GM23338 (cell line): ENCODE measurements around the gene UBTF. TPM values are rescaled to one million over a fixed set of nuclear protein-coding genes. Genes with fewer than 3 reads are reported as not detected.

Experiments used
- ATAC-seq: fragments of 200-7000 bp; cut with Tn5 transposase; 3 replicates; pipeline ENCODE4 v1.9.1; 2020
- DNase-seq: peaks from one replicate; pipeline ENCODE4 v3.0.0-alpha.2; 2015; ENCODE audit warnings: low spot score
- H2AFZ ChIP-seq: fragments of 200-600 bp; sonication (generic); 2 replicates; pipeline ENCODE4 v1.8.0; 2016; ENCODE audit warnings: antibody characterized with exemption, mild to moderate bottlenecking, moderate library complexity
- H3F3A ChIP-seq: fragments of 200-600 bp; sonication (generic); replicated peaks from 2 replicates; pipeline ENCODE4 v1.8.0; 2017; ENCODE audit warnings: antibody characterized with exemption, mixed run types, low read depth
- H3K27ac ChIP-seq: fragments of 200-600 bp; sonication (generic); 2 replicates; pipeline ENCODE4 v1.6.1; 2016; ENCODE audit warnings: low read depth
- H3K27me3 ChIP-seq: fragments of 200-600 bp; sonication (generic); 2 replicates; pipeline ENCODE4 v1.8.0; 2016; ENCODE audit warnings: mild to moderate bottlenecking, mixed run types, moderate library complexity; ENCODE audit not compliant: insufficient read depth
- H3K36me3 ChIP-seq: fragments of 200-600 bp; sonication (generic); 2 replicates; pipeline ENCODE4 v1.8.0; 2016; ENCODE audit warnings: mild to moderate bottlenecking; ENCODE audit not compliant: insufficient read depth
- H3K4me1 ChIP-seq: fragments of 200-600 bp; sonication (generic); 2 replicates; pipeline ENCODE4 v1.8.0; 2016; ENCODE audit warnings: mild to moderate bottlenecking, moderate library complexity; ENCODE audit not compliant: insufficient read depth
- H3K4me2 ChIP-seq: fragments of 200-600 bp; sonication (generic); 2 replicates; pipeline ENCODE4 v1.7.1; 2017; ENCODE audit warnings: mixed run types
- H3K4me3 ChIP-seq: fragments of 200-600 bp; sonication (generic); 2 replicates; pipeline ENCODE4 v1.6.1; 2016; ENCODE audit warnings: mixed run types
- H3K79me2 ChIP-seq: fragments of 200-600 bp; sonication (generic); replicated peaks from 2 replicates; pipeline ENCODE4 v1.8.0; 2017; ENCODE audit warnings: mild to moderate bottlenecking; ENCODE audit not compliant: insufficient read depth
- H3K9me2 ChIP-seq: fragments of 200-600 bp; sonication (generic); 2 replicates; pipeline ENCODE4 v1.8.0; 2017; ENCODE audit not compliant: insufficient read depth
- H4K20me1 ChIP-seq: fragments of 200-600 bp; sonication (generic); replicated peaks from 2 replicates; pipeline ENCODE4 v1.8.0; 2017; ENCODE audit warnings: mild to moderate bottlenecking; ENCODE audit not compliant: insufficient read depth
- H3K27ac Mint-ChIP-seq: 2 replicates; pipeline ENCODE4 v1.8.0; 2020; ENCODE audit warnings: inconsistent platforms, mild to moderate bottlenecking, moderate library complexity, mixed read lengths
- H3K27me3 Mint-ChIP-seq: 3 replicates; pipeline ENCODE4 v1.8.0; 2022; ENCODE audit warnings: low read depth, mild to moderate bottlenecking, moderate library complexity, mixed read lengths, inconsistent platforms; ENCODE audit not compliant: insufficient read depth, poor library complexity
- H3K36me3 Mint-ChIP-seq: 3 replicates; pipeline ENCODE4 v1.8.0; 2021; ENCODE audit warnings: low read depth, mild to moderate bottlenecking, inconsistent platforms, moderate library complexity, mixed read lengths
- H3K4me1 Mint-ChIP-seq: 3 replicates; pipeline ENCODE4 v1.8.0; 2020; ENCODE audit warnings: mild to moderate bottlenecking, inconsistent platforms, mixed read lengths
- H3K4me3 Mint-ChIP-seq: 3 replicates; pipeline ENCODE4 v1.8.0; 2021; ENCODE audit warnings: moderate library complexity, mild to moderate bottlenecking, inconsistent platforms, mixed read lengths
- H3K9me3 Mint-ChIP-seq: 3 replicates; pipeline ENCODE4 v1.8.0; 2020; ENCODE audit warnings: moderate library complexity, mild to moderate bottlenecking, inconsistent platforms, mixed read lengths
- EZH2 ChIP-seq: fragments of 200-600 bp; sonication (generic); IDR thresholded peaks from one replicate; pipeline ENCODE4 v1.8.0; 2017; ENCODE audit warnings: antibody characterized with exemption, mild to moderate bottlenecking, low read depth; ENCODE audit not compliant: unreplicated experiment
- EZH2phosphoT487 ChIP-seq: fragments of 200-600 bp; sonication (generic); IDR thresholded peaks from one replicate; pipeline ENCODE4 v1.8.1; 2018; ENCODE audit warnings: antibody characterized with exemption; ENCODE audit not compliant: unreplicated experiment
- JUNB ChIP-seq: IDR thresholded peaks from one replicate; pipeline ENCODE4 v1.6.1; 2016; ENCODE audit warnings: antibody characterized with exemption; ENCODE audit not compliant: unreplicated experiment
- POLR2AphosphoS5 ChIP-seq: IDR thresholded peaks from 2 replicates; pipeline ENCODE4 v1.6.1; 2016; ENCODE audit warnings: antibody characterized with exemption, low read depth
- ZNF114 ChIP-seq: fragments of 250-450 bp; sonication (Bioruptor Pico); IDR thresholded peaks from 2 replicates; pipeline ENCODE4 v1.5.0; 2020; ENCODE audit warnings: mild to moderate bottlenecking, moderate library complexity
- ZNF331 ChIP-seq: fragments of 250-450 bp; sonication (Bioruptor Pico); IDR thresholded peaks from 2 replicates; pipeline ENCODE4 v1.5.0; 2020; ENCODE audit warnings: low read depth, mild to moderate bottlenecking, moderate library complexity
- polyA plus RNA-seq: library from polyadenylated mRNA; unstranded; fragments of >200 nt; fragmentation: Nextera tagmentation; extraction: Ambion mirVana; gene quantifications from 2 replicates; pipeline ENCODE4 v1.2.1, GENCODE V29; 2016
- total RNA-seq: library from RNA; depleted of rRNA; stranded (reverse); fragments of >200 nt; shearing (Covaris generic); gene quantifications from 2 replicates; pipeline ENCODE4 v1.2.3, GENCODE V29; 2014
- TF ChIP-seq, protein P1 (sequence below): fragments of 250-450 bp; sonication (Bioruptor Pico); IDR thresholded peaks from 2 replicates; pipeline ENCODE4 v1.5.0; 2020; ENCODE audit warnings: mild to moderate bottlenecking, moderate library complexity
- TF ChIP-seq, protein P2 (sequence below): IDR thresholded peaks from 2 replicates; pipeline ENCODE4 v1.6.1; 2016; ENCODE audit warnings: antibody characterized with exemption
- TF ChIP-seq, protein P3 (sequence below), 2 experiments: fragments of 200-600 bp in 1 of 2; sonication (generic) in 1 of 2; conservative IDR thresholded peaks; 2 replicates each; pipeline versions ENCODE4 v1.5.1 to v1.6.1; 2016 to 2017; ENCODE audit warnings: antibody characterized with exemption in 2 of 2, low read depth in 2 of 2, mild to moderate bottlenecking in 2 of 2, moderate library complexity in 1 of 2

UBTF gene
- total and polyA plus RNA-seq, 2 experiments from 2014 or later, result 29.9 to 62.2 TPM

DNA sequence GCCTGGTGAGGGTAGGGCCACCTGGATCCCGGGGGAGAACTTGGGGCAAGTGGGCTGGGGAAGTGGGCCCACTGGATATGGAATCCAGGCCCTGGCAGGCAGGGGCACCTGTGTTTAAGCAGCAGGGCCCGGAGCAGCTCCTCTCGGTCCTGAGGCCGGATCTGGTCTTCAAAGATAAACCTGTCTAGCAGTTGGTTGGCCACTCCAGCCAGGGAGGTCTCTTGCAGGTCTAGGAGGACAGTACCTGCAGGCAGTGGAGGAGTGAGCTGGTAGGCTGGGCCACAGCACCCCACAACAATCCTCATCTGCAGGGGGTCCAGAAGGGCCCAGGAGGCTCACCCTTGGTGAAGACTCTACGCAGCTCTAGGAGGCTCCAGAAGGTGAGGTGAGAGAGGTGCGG lies 40.8 kb upstream of the UBTF start (continued):
- TF ChIP-seq, protein P1, sequence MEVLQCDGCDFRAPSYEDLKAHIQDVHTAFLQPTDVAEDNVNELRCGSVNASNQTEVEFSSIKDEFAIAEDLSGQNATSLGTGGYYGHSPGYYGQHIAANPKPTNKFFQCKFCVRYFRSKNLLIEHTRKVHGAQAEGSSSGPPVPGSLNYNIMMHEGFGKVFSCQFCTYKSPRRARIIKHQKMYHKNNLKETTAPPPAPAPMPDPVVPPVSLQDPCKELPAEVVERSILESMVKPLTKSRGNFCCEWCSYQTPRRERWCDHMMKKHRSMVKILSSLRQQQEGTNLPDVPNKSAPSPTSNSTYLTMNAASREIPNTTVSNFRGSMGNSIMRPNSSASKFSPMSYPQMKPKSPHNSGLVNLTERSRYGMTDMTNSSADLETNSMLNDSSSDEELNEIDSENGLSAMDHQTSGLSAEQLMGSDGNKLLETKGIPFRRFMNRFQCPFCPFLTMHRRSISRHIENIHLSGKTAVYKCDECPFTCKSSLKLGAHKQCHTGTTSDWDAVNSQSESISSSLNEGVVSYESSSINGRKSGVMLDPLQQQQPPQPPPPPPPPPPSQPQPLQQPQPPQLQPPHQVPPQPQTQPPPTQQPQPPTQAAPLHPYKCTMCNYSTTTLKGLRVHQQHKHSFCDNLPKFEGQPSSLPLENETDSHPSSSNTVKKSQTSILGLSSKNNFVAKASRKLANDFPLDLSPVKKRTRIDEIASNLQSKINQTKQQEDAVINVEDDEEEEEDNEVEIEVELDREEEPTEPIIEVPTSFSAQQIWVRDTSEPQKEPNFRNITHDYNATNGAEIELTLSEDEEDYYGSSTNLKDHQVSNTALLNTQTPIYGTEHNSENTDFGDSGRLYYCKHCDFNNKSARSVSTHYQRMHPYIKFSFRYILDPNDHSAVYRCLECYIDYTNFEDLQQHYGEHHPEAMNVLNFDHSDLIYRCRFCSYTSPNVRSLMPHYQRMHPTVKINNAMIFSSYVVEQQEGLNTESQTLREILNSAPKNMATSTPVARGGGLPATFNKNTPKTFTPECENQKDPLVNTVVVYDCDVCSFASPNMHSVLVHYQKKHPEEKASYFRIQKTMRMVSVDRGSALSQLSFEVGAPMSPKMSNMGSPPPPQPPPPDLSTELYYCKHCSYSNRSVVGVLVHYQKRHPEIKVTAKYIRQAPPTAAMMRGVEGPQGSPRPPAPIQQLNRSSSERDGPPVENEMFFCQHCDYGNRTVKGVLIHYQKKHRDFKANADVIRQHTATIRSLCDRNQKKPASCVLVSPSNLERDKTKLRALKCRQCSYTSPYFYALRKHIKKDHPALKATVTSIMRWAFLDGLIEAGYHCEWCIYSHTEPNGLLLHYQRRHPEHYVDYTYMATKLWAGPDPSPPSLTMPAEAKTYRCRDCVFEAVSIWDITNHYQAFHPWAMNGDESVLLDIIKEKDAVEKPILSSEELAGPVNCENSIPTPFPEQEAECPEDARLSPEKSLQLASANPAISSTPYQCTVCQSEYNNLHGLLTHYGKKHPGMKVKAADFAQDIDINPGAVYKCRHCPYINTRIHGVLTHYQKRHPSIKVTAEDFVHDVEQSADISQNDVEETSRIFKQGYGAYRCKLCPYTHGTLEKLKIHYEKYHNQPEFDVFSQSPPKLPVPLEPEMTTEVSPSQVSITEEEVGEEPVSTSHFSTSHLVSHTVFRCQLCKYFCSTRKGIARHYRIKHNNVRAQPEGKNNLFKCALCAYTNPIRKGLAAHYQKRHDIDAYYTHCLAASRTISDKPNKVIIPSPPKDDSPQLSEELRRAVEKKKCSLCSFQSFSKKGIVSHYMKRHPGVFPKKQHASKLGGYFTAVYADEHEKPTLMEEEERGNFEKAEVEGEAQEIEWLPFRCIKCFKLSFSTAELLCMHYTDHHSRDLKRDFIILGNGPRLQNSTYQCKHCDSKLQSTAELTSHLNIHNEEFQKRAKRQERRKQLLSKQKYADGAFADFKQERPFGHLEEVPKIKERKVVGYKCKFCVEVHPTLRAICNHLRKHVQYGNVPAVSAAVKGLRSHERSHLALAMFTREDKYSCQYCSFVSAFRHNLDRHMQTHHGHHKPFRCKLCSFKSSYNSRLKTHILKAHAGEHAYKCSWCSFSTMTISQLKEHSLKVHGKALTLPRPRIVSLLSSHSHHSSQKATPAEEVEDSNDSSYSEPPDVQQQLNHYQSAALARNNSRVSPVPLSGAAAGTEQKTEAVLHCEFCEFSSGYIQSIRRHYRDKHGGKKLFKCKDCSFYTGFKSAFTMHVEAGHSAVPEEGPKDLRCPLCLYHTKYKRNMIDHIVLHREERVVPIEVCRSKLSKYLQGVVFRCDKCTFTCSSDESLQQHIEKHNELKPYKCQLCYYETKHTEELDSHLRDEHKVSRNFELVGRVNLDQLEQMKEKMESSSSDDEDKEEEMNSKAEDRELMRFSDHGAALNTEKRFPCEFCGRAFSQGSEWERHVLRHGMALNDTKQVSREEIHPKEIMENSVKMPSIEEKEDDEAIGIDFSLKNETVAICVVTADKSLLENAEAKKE (CRISPR knock-in tag), result no peak
- TF ChIP-seq, protein P2, sequence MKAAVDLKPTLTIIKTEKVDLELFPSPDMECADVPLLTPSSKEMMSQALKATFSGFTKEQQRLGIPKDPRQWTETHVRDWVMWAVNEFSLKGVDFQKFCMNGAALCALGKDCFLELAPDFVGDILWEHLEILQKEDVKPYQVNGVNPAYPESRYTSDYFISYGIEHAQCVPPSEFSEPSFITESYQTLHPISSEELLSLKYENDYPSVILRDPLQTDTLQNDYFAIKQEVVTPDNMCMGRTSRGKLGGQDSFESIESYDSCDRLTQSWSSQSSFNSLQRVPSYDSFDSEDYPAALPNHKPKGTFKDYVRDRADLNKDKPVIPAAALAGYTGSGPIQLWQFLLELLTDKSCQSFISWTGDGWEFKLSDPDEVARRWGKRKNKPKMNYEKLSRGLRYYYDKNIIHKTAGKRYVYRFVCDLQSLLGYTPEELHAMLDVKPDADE, result no peak
- no peak for TF ChIP-seq ZNF331 (CRISPR knock-in tag)
- no peak for TF ChIP-seq EZH2phosphoT487
- TF ChIP-seq ZNF114, result no peak
- no peak for TF ChIP-seq POLR2AphosphoS5

DNA sequence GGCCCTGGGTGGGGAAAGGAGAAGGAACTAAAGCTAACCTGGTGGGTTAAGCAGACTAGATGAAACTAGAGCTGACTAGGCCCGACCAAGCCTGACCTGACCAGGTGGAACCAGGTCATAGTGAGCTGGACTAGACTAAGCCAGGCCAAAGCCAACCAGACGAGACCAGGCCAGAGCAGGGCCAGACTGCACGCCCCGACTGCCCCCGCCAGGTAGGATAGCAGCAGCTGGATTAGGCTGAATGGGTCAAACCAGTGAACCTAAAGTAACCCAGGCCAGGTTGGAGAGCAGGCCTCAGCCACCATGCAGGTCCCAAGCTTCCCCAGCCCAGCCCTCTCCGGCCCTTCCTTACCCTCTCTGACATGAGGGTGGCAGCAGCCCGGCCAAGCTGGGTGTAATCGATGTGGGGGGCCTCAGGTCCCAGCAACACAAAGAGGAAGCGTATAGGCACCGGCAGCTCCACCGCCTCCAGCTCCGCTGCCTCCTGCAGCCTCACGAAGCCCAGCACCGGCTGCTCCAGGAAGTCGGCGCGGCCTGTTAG lies 39.4 kb upstream of the UBTF start:
- Histone ChIP-seq H3K79me2 (no peaks in the 10 kb centered on the region), H3F3A (no peaks in the 10 kb centered on the region), H4K20me1 (no peaks in the 10 kb centered on the region), H3K4me3 (no peak overlapping the region), H3K4me1 (no peaks in the 10 kb centered on the region), H3K36me3 (no peaks in the 10 kb centered on the region), H3K4me2 (no peak overlapping the region), H3K9me2 (no peaks in the 10 kb centered on the region), H3K27ac (no peak overlapping the region), H2AFZ (0 out of 2 replicates have a peak overlapping the region, but pooled peaks have one; percentile 47), H3K27me3 (no peaks in the 10 kb centered on the region)
- ATAC-seq, result peak; percentile 39
- peaks cover 11% of the 10 kb centered on the region for H3K27me3 Mint-ChIP-seq
- no peak overlapping the region for H3K4me3 Mint-ChIP-seq
- H3K4me1 Mint-ChIP-seq, result no peaks in the 10 kb centered on the region; the same call in 2 of the 3 replicates
- DNase-seq, result no peak
- H3K9me3 Mint-ChIP-seq, result no peaks in the 10 kb centered on the region; the same call in 2 of the 3 replicates
- no peak overlapping the region for H3K27ac Mint-ChIP-seq
- TF ChIP-seq, protein P3, sequence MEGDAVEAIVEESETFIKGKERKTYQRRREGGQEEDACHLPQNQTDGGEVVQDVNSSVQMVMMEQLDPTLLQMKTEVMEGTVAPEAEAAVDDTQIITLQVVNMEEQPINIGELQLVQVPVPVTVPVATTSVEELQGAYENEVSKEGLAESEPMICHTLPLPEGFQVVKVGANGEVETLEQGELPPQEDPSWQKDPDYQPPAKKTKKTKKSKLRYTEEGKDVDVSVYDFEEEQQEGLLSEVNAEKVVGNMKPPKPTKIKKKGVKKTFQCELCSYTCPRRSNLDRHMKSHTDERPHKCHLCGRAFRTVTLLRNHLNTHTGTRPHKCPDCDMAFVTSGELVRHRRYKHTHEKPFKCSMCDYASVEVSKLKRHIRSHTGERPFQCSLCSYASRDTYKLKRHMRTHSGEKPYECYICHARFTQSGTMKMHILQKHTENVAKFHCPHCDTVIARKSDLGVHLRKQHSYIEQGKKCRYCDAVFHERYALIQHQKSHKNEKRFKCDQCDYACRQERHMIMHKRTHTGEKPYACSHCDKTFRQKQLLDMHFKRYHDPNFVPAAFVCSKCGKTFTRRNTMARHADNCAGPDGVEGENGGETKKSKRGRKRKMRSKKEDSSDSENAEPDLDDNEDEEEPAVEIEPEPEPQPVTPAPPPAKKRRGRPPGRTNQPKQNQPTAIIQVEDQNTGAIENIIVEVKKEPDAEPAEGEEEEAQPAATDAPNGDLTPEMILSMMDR (conservative IDR thresholded peaks at IDR 0.05; ENCODE audit: low read depth in 2 of 2), result no peak
- TF ChIP-seq EZH2 (no peak), JUNB (no peak)
- no peaks in the 10 kb centered on the region for H3K36me3 Mint-ChIP-seq
